ENCODE results near the gene STK32A. TPM values are rescaled to one million over a fixed set of nuclear protein-coding genes. Genes with fewer than 3 reads are reported as not detected.

STK32A gene
- total RNA-seq, 1 experiment from 2014 or later, result 1.3 TPM

- TF ChIP-seq CTCF (conservative IDR thresholded peaks at IDR 0.05), result no peak
- no peak overlapping the region for H4K5ac ChIP-seq (ENCODE audit: insufficient read length, low read depth, low read length)
Measured at GRCh38 chr5:147200004-147200403, 34.8 kb upstream of the STK32A start.

More at GRCh38 chr5:147200004-147200403, 34.8 kb upstream of the STK32A start:
- Histone ChIP-seq H2BK12ac (ENCODE audit: insufficient read length, low read depth, low read length) (no peak overlapping the region), H3K4me1 (ENCODE audit: insufficient read depth, low read length) (no peaks in the 10 kb centered on the region), H3T11ph (ENCODE audit: low read length) (no peak overlapping the region), H3K79me2 (ENCODE audit: insufficient read depth, low read length) (no peaks in the 10 kb centered on the region), H3K23ac (ENCODE audit: insufficient read length, low read depth, low read length) (no peak overlapping the region), H3K56ac (ENCODE audit: insufficient read length, low read depth, low read length) (no peak overlapping the region), H4K8ac (replicated peaks; ENCODE audit: insufficient read length, low read depth, low read length) (no peak overlapping the region), H3K18ac (ENCODE audit: insufficient read length, low read depth, low read length) (no peak overlapping the region), H2BK20ac (ENCODE audit: low read depth, low read length, poor library complexity, severe bottlenecking) (no peak overlapping the region), H3K4ac (ENCODE audit: low read depth, low read length) (no peak overlapping the region), H2AFZ (ENCODE audit: low read length) (no peak overlapping the region), H4K91ac (ENCODE audit: insufficient read length, low read depth, low read length) (no peak overlapping the region), H3K9ac (ENCODE audit: extremely low read depth, insufficient read length, low read length) (no peak overlapping the region), H2BK15ac (ENCODE audit: low read depth, low read length) (no peak overlapping the region), H3K27ac (ENCODE audit: insufficient read length, low read depth, low read length) (no peak overlapping the region), H3K79me1 (ENCODE audit: insufficient read depth, low read depth, low read length, poor library complexity, severe bottlenecking) (no peaks in the 10 kb centered on the region), H3K14ac (ENCODE audit: insufficient read depth, low read length) (no peak overlapping the region), H2BK120ac (ENCODE audit: low read depth, low read length, poor library complexity, severe bottlenecking) (no peak overlapping the region), H3K27me3 (ENCODE audit: insufficient read depth, low read length) (no peaks in the 10 kb centered on the region), H4K20me1 (ENCODE audit: control insufficient read depth, insufficient read depth, insufficient read length) (no peaks in the 10 kb centered on the region), H3K4me2 (ENCODE audit: insufficient read depth, insufficient read length, low read length) (no peak overlapping the region), H2BK5ac (ENCODE audit: insufficient read length, low read length) (no peak overlapping the region), H3K23me2 (ENCODE audit: insufficient read length, low read depth, low read length, poor library complexity, severe bottlenecking) (no peaks in the 10 kb centered on the region), H2AK5ac (ENCODE audit: insufficient read length, low read length) (no peak overlapping the region), H3K9me3 (ENCODE audit: control insufficient read depth, low read depth, low read length) (no peaks in the 10 kb centered on the region)
- WGBS (ENCODE audit: extremely low coverage, insufficient read length, low lambda C conversion rate), result no CpG with 5 or more reads among the region's 5 CpGs
- no peak for DNase-seq
- Mint-ChIP-seq H3K4me1 (no peaks in the 10 kb centered on the region), H3K27ac (no peak overlapping the region), H3K36me3 (ENCODE audit: insufficient read depth in 1 of 3, low read depth in 3 of 3) (no peaks in the 10 kb centered on the region; a peak in 3 of 7 replicates), H3K27me3 (ENCODE audit: low read depth) (no peaks in the 10 kb centered on the region), H3K9me3 (peaks cover 5 to 6% of the 10 kb centered on the region in 2 experiments; a peak in 4 of 5 replicates), H3K4me3 (no peak overlapping the region)

All from H9 (cell line).